H9 (cell line): Measurements from ENCODE around the gene LRSAM1. TPM values are rescaled to one million over a fixed set of nuclear protein-coding genes. Genes with fewer than 3 reads are reported as not detected.
A peak's percentile ranks its signal among the peaks of the same experiment; 100 is the strongest.

Source experiments
- DNase-seq: peaks from one replicate; pipeline ENCODE4 v3.0.0-alpha.2; 2017
- H2AFZ ChIP-seq: one replicate; pipeline ENCODE4 v1.6.1; 2013; ENCODE audit warnings: mild to moderate bottlenecking, low read length, control low read depth, moderate library complexity
- H2AK5ac ChIP-seq: 2 replicates; pipeline ENCODE4 v1.6.1; 2013; ENCODE audit warnings: low read length, control low read depth, mixed read lengths; ENCODE audit not compliant: insufficient read length
- H2BK120ac ChIP-seq: one replicate; pipeline ENCODE4 v1.6.1; 2013; ENCODE audit warnings: low read depth, mild to moderate bottlenecking, low read length, control low read depth, inconsistent platforms; ENCODE audit not compliant: poor library complexity, severe bottlenecking
- H2BK12ac ChIP-seq: 2 replicates; pipeline ENCODE4 v1.6.1; 2013; ENCODE audit warnings: low read length, control low read depth, mixed read lengths, low read depth; ENCODE audit not compliant: insufficient read length
- H2BK15ac ChIP-seq: 2 replicates; pipeline ENCODE4 v1.6.1; 2013; ENCODE audit warnings: low read depth, low read length, control low read depth
- H2BK20ac ChIP-seq: one replicate; pipeline ENCODE4 v1.6.1; 2013; ENCODE audit warnings: low read depth, mild to moderate bottlenecking, low read length, control low read depth, inconsistent platforms; ENCODE audit not compliant: poor library complexity, severe bottlenecking
- H2BK5ac ChIP-seq: 2 replicates; pipeline ENCODE4 v1.6.1; 2013; ENCODE audit warnings: low read length, control low read depth, mixed read lengths; ENCODE audit not compliant: insufficient read length
- H3K14ac ChIP-seq: 2 replicates; pipeline ENCODE4 v1.6.1; 2013; ENCODE audit warnings: low read length, control low read depth; ENCODE audit not compliant: insufficient read depth
- H3K18ac ChIP-seq: 2 replicates; pipeline ENCODE4 v1.6.1; 2013; ENCODE audit warnings: low read depth, mild to moderate bottlenecking, mixed read lengths, low read length, control low read depth; ENCODE audit not compliant: insufficient read length
- H3K23ac ChIP-seq: 2 replicates; pipeline ENCODE4 v1.6.1; 2013; ENCODE audit warnings: low read length, control low read depth, mixed read lengths, low read depth; ENCODE audit not compliant: insufficient read length
- H3K23me2 ChIP-seq: 2 replicates; pipeline ENCODE4 v1.6.1; 2013; ENCODE audit warnings: low read depth, mild to moderate bottlenecking, mixed read lengths, low read length, control low read depth; ENCODE audit not compliant: insufficient read length, poor library complexity, severe bottlenecking
- H3K27ac ChIP-seq: 2 replicates; pipeline ENCODE4 v1.5.1; 2013; ENCODE audit warnings: low read length, control low read depth, mixed read lengths, low read depth; ENCODE audit not compliant: insufficient read length
- H3K27me3 ChIP-seq: 2 replicates; pipeline ENCODE4 v1.6.1; 2013; ENCODE audit warnings: low read length, control low read depth, inconsistent platforms; ENCODE audit not compliant: insufficient read depth
- H3K4ac ChIP-seq: 2 replicates; pipeline ENCODE4 v1.6.1; 2013; ENCODE audit warnings: low read depth, mild to moderate bottlenecking, control low read depth, inconsistent platforms, low read length, moderate library complexity
- H3K4me1 ChIP-seq: 2 replicates; pipeline ENCODE4 v1.6.1; 2013; ENCODE audit warnings: low read length, control low read depth, inconsistent platforms; ENCODE audit not compliant: insufficient read depth
- H3K4me2 ChIP-seq: 2 replicates; pipeline ENCODE4 v1.6.1; 2013; ENCODE audit warnings: low read length, control low read depth, mixed read lengths; ENCODE audit not compliant: insufficient read length, insufficient read depth
- H3K56ac ChIP-seq: 2 replicates; pipeline ENCODE4 v1.6.1; 2013; ENCODE audit warnings: low read depth, mild to moderate bottlenecking, mixed read lengths, low read length, control low read depth; ENCODE audit not compliant: insufficient read length
- H3K79me1 ChIP-seq: 2 replicates; pipeline ENCODE4 v1.6.1; 2013; ENCODE audit warnings: low read depth, mild to moderate bottlenecking, moderate library complexity, low read length, control low read depth, inconsistent platforms; ENCODE audit not compliant: insufficient read depth, poor library complexity, severe bottlenecking
- H3K79me2 ChIP-seq: 2 replicates; pipeline ENCODE4 v1.6.1; 2013; ENCODE audit warnings: low read length, control low read depth, inconsistent platforms; ENCODE audit not compliant: insufficient read depth
- H3K9ac ChIP-seq: 2 replicates; pipeline ENCODE4 v1.6.1; 2013; ENCODE audit warnings: low read length, control low read depth, mixed read lengths; ENCODE audit not compliant: insufficient read length; ENCODE audit errors: extremely low read depth
- H3K9me3 ChIP-seq: one replicate; pipeline ENCODE4 v1.6.1; 2013; ENCODE audit warnings: low read depth, low read length, inconsistent platforms; ENCODE audit not compliant: control insufficient read depth
- H3T11ph ChIP-seq: one replicate; pipeline ENCODE4 v1.6.1; 2013; ENCODE audit warnings: mild to moderate bottlenecking, low read length, control low read depth, inconsistent platforms
- H4K20me1 ChIP-seq: one replicate; pipeline ENCODE4 v1.6.1; 2013; ENCODE audit not compliant: control insufficient read depth, insufficient read length, insufficient read depth
- H4K5ac ChIP-seq: 2 replicates; pipeline ENCODE4 v1.6.1; 2013; ENCODE audit warnings: low read depth, mild to moderate bottlenecking, mixed read lengths, low read length, control low read depth; ENCODE audit not compliant: insufficient read length
- H4K8ac ChIP-seq: replicated peaks from 2 replicates; pipeline ENCODE4 v1.6.1; 2013; ENCODE audit warnings: low read length, control low read depth, mixed read lengths, low read depth; ENCODE audit not compliant: insufficient read length
- H4K91ac ChIP-seq: 2 replicates; pipeline ENCODE4 v1.6.1; 2013; ENCODE audit warnings: low read depth, mild to moderate bottlenecking, moderate library complexity, mixed read lengths, low read length, control low read depth; ENCODE audit not compliant: insufficient read length
- H3K27ac Mint-ChIP-seq, 3 experiments: 2 replicates in 2 of 3; 3 replicates in 1 of 3; pipeline ENCODE4 v1.8.0; 2020 to 2021; ENCODE audit warnings: mixed read lengths in 3 of 3, mild to moderate bottlenecking in 1 of 3, moderate library complexity in 1 of 3
- H3K27me3 Mint-ChIP-seq: 2 replicates; pipeline ENCODE4 v1.8.0; 2021; ENCODE audit warnings: low read depth, mild to moderate bottlenecking, moderate library complexity, mixed read lengths
- H3K36me3 Mint-ChIP-seq, 3 experiments: 2 replicates in 2 of 3; 3 replicates in 1 of 3; pipeline ENCODE4 v1.8.0; 2020 to 2021; ENCODE audit warnings: low read depth in 3 of 3, mixed read lengths in 3 of 3; ENCODE audit not compliant: insufficient read depth in 1 of 3
- H3K4me1 Mint-ChIP-seq, 2 experiments: 2 replicates each; pipeline ENCODE4 v1.8.0; 2020; ENCODE audit warnings: mixed read lengths in 2 of 2
- H3K4me3 Mint-ChIP-seq, 2 experiments: 2 replicates in 1 of 2; 3 replicates in 1 of 2; pipeline ENCODE4 v1.8.0; 2020 to 2021; ENCODE audit warnings: mild to moderate bottlenecking in 2 of 2, mixed read lengths in 2 of 2, moderate library complexity in 1 of 2
- H3K9me3 Mint-ChIP-seq, 2 experiments: 2 replicates in 1 of 2; 3 replicates in 1 of 2; pipeline ENCODE4 v1.8.0; 2020; ENCODE audit warnings: mild to moderate bottlenecking in 2 of 2, mixed read lengths in 2 of 2, moderate library complexity in 1 of 2
- WGBS: extraction: QIAGEN DNeasy Blood & Tissue Kit; methylation state at CpG from one replicate; pipeline ENCODE4 v1.1.7; 2013; ENCODE audit warnings: missing lambda C conversion rate, low lambda C conversion rate, mixed read lengths; ENCODE audit not compliant: insufficient read length; ENCODE audit errors: extremely low coverage; 5-methylcytosine and 5-hydroxymethylcytosine counted together
- total RNA-seq: library from RNA; stranded (reverse); gene quantifications from 2 replicates; pipeline ENCODE4 v1.2.1, GENCODE V29; 2021
- TF ChIP-seq, protein P1 (sequence below): fragments of 200-600 bp; sonication (generic); conservative IDR thresholded peaks from 3 replicates; pipeline ENCODE4 v1.8.0; 2021; ENCODE audit warnings: antibody characterized with exemption, mild to moderate bottlenecking

LRSAM1 gene
- total RNA-seq, 1 experiment from 2014 or later, result 16.2 TPM

DNA sequence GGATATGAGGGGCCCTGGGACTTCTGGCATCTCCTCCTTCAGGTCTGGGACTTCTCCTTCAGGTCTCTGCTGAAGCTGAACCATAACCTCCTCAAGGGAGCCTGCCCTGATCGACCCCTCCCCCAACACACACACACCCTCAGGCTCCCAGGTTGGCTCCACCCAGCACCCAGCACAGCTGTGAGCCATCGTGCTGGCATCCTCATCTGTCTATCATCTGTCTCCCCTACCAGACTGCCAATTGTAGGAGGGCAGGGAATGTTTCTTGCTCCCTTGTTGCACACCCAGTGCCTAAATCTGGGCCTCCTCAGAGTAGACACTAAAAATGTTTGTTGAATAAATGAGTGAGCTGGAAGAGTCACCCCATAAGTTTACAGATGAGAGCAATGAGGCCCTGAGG is 71.4 kb downstream of the LRSAM1 start:
- Histone ChIP-seq H3K4me2 (no peak overlapping the region), H2BK5ac (no peak overlapping the region), H4K5ac (no peak overlapping the region), H3K14ac (no peak overlapping the region), H2AK5ac (no peak overlapping the region), H3K79me1 (no peaks in the 10 kb centered on the region), H3K27ac (no peak overlapping the region), H4K20me1 (no peaks in the 10 kb centered on the region), H3T11ph (no peak overlapping the region), H2AFZ (no peak overlapping the region), H3K56ac (no peak overlapping the region), H3K18ac (no peak overlapping the region), H4K8ac (no peak overlapping the region), H3K23me2 (no peaks in the 10 kb centered on the region), H4K91ac (no peak overlapping the region), H2BK120ac (no peak overlapping the region), H2BK12ac (no peak overlapping the region), H3K79me2 (no peaks in the 10 kb centered on the region), H3K23ac (no peak overlapping the region), H3K9me3 (peaks cover 20% of the 10 kb centered on the region), H3K4me1 (peaks cover 2% of the 10 kb centered on the region), H3K9ac (no peak overlapping the region), H3K27me3 (no peaks in the 10 kb centered on the region), H2BK15ac (no peak overlapping the region), H2BK20ac (no peak overlapping the region), H3K4ac (no peak overlapping the region)
- DNase-seq, result no peak
- Mint-ChIP-seq H3K27me3 (peaks cover 1% of the 10 kb centered on the region; the same call in 1 of the 2 replicates), H3K27ac (no peak overlapping the region), H3K9me3 (peaks cover 37 to 39% of the 10 kb centered on the region in 2 experiments), H3K4me1 (peaks cover 10 to 11% of the 10 kb centered on the region in 2 experiments), H3K4me3 (peak overlapping the region in 1 of 2 experiments; percentile 23; a peak in 1 of 5 replicates), H3K36me3 (peaks cover 47 to 64% (median 49%) of the 10 kb centered on the region in 3 experiments)
- TF ChIP-seq, protein P1, sequence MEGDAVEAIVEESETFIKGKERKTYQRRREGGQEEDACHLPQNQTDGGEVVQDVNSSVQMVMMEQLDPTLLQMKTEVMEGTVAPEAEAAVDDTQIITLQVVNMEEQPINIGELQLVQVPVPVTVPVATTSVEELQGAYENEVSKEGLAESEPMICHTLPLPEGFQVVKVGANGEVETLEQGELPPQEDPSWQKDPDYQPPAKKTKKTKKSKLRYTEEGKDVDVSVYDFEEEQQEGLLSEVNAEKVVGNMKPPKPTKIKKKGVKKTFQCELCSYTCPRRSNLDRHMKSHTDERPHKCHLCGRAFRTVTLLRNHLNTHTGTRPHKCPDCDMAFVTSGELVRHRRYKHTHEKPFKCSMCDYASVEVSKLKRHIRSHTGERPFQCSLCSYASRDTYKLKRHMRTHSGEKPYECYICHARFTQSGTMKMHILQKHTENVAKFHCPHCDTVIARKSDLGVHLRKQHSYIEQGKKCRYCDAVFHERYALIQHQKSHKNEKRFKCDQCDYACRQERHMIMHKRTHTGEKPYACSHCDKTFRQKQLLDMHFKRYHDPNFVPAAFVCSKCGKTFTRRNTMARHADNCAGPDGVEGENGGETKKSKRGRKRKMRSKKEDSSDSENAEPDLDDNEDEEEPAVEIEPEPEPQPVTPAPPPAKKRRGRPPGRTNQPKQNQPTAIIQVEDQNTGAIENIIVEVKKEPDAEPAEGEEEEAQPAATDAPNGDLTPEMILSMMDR, result no peak
- WGBS, result no CpG with 5 or more reads among the region's 2 CpGs
